K562 (cell line): ENCODE measurements around the gene PTPRG. TPM values are rescaled to one million over a fixed set of nuclear protein-coding genes. Genes with fewer than 3 reads are reported as not detected.
A peak's percentile ranks its signal among the peaks of the same experiment; 100 is the strongest.
"Not testable (repeated sequence)": the region's sequence is repeated elsewhere in the genome, so short reads cannot be mapped to it uniquely, and the experiment has no call there.

ENCODE experiments used
- ATAC-seq: fragments of 200-7000 bp; cut with Tn5 transposase; 3 replicates; pipeline ENCODE4 v1.9.1; 2020; ENCODE audit warnings: moderate library complexity
- BruUV-seq: library from RNA; stranded (reverse); fragments of 400-500 nt; replicated peaks from 2 replicates; lab custom pipeline; 2021; lab: Mats Ljungman, UMichigan
- CTCF ChIA-PET: fragments of 300-600 bp; formaldehyde crosslinking; extraction: SDS; loops from one replicate; lab custom pipeline; 2021; ENCODE audit warnings: low intra/inter-chr PET ratio; lab: Yijun Ruan, JAX
- POLR2A ChIA-PET: fragments of 300-600, 350-650 bp; sonication (Branson Sonifier 250); formaldehyde crosslinking; extraction: SDS; loops from one replicate; lab custom pipeline; 2021; ENCODE audit warnings: antibody characterized with exemption, inconsistent platforms; lab: Yijun Ruan, JAX
- DNase-seq, 4 experiments: peaks; one replicate each; pipeline versions ENCODE4 v3.0.0 to v3.0.0-alpha.2; 2011 to 2018; ENCODE audit warnings: low spot score in 3 of 4, mixed read lengths in 3 of 4; ENCODE audit errors: extremely low read depth in 1 of 4
- FAIRE-seq: peaks from 2 replicates; lab custom pipeline; 2011; peaks lifted over from hg19 to GRCh38; lab: Jason Lieb, UNC
- H2AFZ ChIP-seq: 2 replicates; pipeline ENCODE4 v1.6.0; 2011; ENCODE audit warnings: low read depth, low read length, control low read depth, inconsistent platforms
- H3K27ac ChIP-seq: fragments of 200-600 bp; 3 replicates; pipeline ENCODE4 v1.8.0; 2011; ENCODE audit warnings: low read depth, mild to moderate bottlenecking, control low read depth, inconsistent platforms, low read length, moderate library complexity, mixed read lengths; ENCODE audit errors: extremely low read depth
- H3K27me3 ChIP-seq, 2 experiments: fragments of 300-600 bp in 1 of 2; 2 replicates in 1 of 2; 3 replicates in 1 of 2; pipeline versions ENCODE4 v1.6.0 to v1.8.0; 2011; ENCODE audit warnings: inconsistent platforms in 2 of 2, low read length in 2 of 2, mild to moderate bottlenecking in 1 of 2, mixed read lengths in 1 of 2, moderate library complexity in 1 of 2; ENCODE audit not compliant: control insufficient read depth in 2 of 2, insufficient read depth in 2 of 2
- H3K36me3 ChIP-seq: fragments of 300-600 bp; 3 replicates; pipeline ENCODE4 v1.8.0; 2011; ENCODE audit warnings: mild to moderate bottlenecking, low read length, inconsistent platforms; ENCODE audit not compliant: control insufficient read depth, insufficient read depth
- H3K4me1 ChIP-seq, 2 experiments: fragments of 200-600 bp in 1 of 2; replicated peaks in 1 of 2; 2 replicates in 1 of 2; 3 replicates in 1 of 2; pipeline versions ENCODE4 v1.5.1 to v1.8.0; 2011; ENCODE audit warnings: inconsistent platforms in 2 of 2, low read length in 2 of 2, mild to moderate bottlenecking in 1 of 2, mixed read lengths in 1 of 2, moderate library complexity in 1 of 2; ENCODE audit not compliant: control insufficient read depth in 2 of 2, insufficient read depth in 2 of 2
- H3K4me2 ChIP-seq: 2 replicates; pipeline ENCODE4 v1.6.1; 2011; ENCODE audit warnings: low read length, control low read depth, inconsistent platforms, mixed read lengths; ENCODE audit not compliant: insufficient read depth
- H3K4me3 ChIP-seq: fragments of 200-600 bp; sonication (generic), shearing (Covaris generic); 2 replicates; pipeline ENCODE4 v1.5.1; 2016; ENCODE audit warnings: control low read depth, inconsistent platforms
- H3K79me2 ChIP-seq: fragments of 200-600 bp; 3 replicates; pipeline ENCODE4 v1.8.0; 2011; ENCODE audit warnings: low read length, inconsistent platforms; ENCODE audit not compliant: control insufficient read depth, insufficient read depth
- H3K9ac ChIP-seq, 2 experiments: 2 replicates each; pipeline versions ENCODE4 v1.6.0 to v1.6.1; 2011; ENCODE audit warnings: low read depth in 2 of 2, low read length in 2 of 2, control low read depth in 1 of 2, inconsistent platforms in 1 of 2, mild to moderate bottlenecking in 1 of 2, mixed read lengths in 1 of 2; ENCODE audit not compliant: insufficient read depth in 1 of 2
- H3K9me1 ChIP-seq: one replicate; pipeline ENCODE4 v1.6.0; 2011; ENCODE audit warnings: inconsistent platforms, mild to moderate bottlenecking, low read length, moderate library complexity; ENCODE audit not compliant: control insufficient read depth, insufficient read depth
- H3K9me3 ChIP-seq: replicated peaks from 2 replicates; pipeline ENCODE4 v1.5.1; 2011; ENCODE audit warnings: low read depth, low read length, inconsistent platforms; ENCODE audit not compliant: control insufficient read depth, insufficient read depth
- H4K20me1 ChIP-seq: replicated peaks from 2 replicates; pipeline ENCODE4 v1.6.1; 2011; ENCODE audit warnings: low read length, inconsistent platforms, mixed read lengths; ENCODE audit not compliant: control insufficient read depth, insufficient read depth
- ZBTB11 ChIP-seq, 3 experiments: fragments of 200-800 bp in 1 of 3; fragments of 250-450 bp in 1 of 3; fragments of 450-650 bp in 1 of 3; sonication (Bioruptor Pico) in 1 of 3; sonication (Bioruptor generic) in 1 of 3; formaldehyde crosslinking in 1 of 3; IDR thresholded peaks; 2 replicates each; pipeline versions ENCODE4 v1.6.1 to v1.8.0; 2016 to 2022; ENCODE audit warnings: mild to moderate bottlenecking in 2 of 3, missing genetic modification characterization in 2 of 3, missing compliant biosample characterization in 1 of 3, moderate library complexity in 1 of 3
- WGBS: fragments of 100-300 bp; shearing (Covaris generic); methylation state at CpG from one replicate; pipeline ENCODE4 v1.1.6; 2016; ENCODE audit warnings: low coverage, mixed read lengths; ENCODE audit not compliant: insufficient coverage; ENCODE audit errors: missing lambda C conversion rate; 5-methylcytosine and 5-hydroxymethylcytosine counted together
- in situ Hi-C: fragments of 300-500 bp; cut with MboI; formaldehyde crosslinking; loops from 4 replicates; pipeline ENCODE4 v1.15.0; 2018; ENCODE audit warnings: inconsistent platforms, mixed read lengths
- intact Hi-C: fragments of 100-400 bp; cut with micrococcal nuclease; formaldehyde crosslinking; loops from 2 replicates; pipeline ENCODE4 v1.14.2; 2022
- polyA plus RNA-seq, 8 experiments: library from polyadenylated mRNA; depleted of rRNA in 4 of 8; stranded (reverse) in 5 of 8; unstranded in 3 of 8; fragments of >200 nt; fragmentation: Nextera tagmentation in 2 of 8; fragmentation: Illumina TruSeq in 1 of 8; extraction: Ambion mirVana in 2 of 8; extraction: Trizol in 1 of 8; gene quantifications; 2 replicates each; pipeline versions ENCODE4 v1.2.1 to v1.2.3, GENCODE V29; 2011 to 2014; ENCODE audit warnings: inconsistent platforms in 1 of 8, missing spikeins in 1 of 8
- total RNA-seq, 7 experiments: library from RNA; depleted of rRNA in 6 of 7; stranded (reverse); fragments of >200 nt in 6 of 7; fragmentation: Illumina TruSeq in 2 of 7; extraction: Trizol in 2 of 7; gene quantifications; 2 replicates each; pipeline versions ENCODE4 v1.2.1 to v1.2.3, GENCODE V29; 2011 to 2021; ENCODE audit warnings: low replicate concordance in 1 of 7

PTPRG gene
- total and polyA plus RNA-seq, 9 of the 15 experiments (the other 6 are each of a cell fraction or from before 2014, with no cell fraction given) = 0.16 TPM; not detected in 8

- not testable (repeated sequence) for DNase-seq, H3K4me1 ChIP-seq
- 0 out of 6 replicates have a peak, but pooled peaks of 1 of the 3 experiments have one; percentile 51 for TF ChIP-seq ZBTB11 (CRISPR knock-in tag; IDR thresholded peaks at IDR 0.05)
- TF ChIP-seq, all 486 proteins: peak for 1; not testable (repeated sequence) for 485
- H3K9me1 ChIP-seq, intact Hi-C loops, H3K9ac ChIP-seq, H3K4me2 ChIP-seq, H3K4me3 ChIP-seq, FAIRE-seq, H4K20me1 ChIP-seq, ATAC-seq, BruUV-seq, H3K27ac ChIP-seq, H3K9me3 ChIP-seq, H3K79me2 ChIP-seq, CTCF ChIA-PET, H2AFZ ChIP-seq, H3K36me3 ChIP-seq, H3K27me3 ChIP-seq, in situ Hi-C loops: not testable (repeated sequence)
- WGBS = 0% methylated on average over 5 of the region's 5 CpGs
- POLR2A ChIA-PET = interaction anchor here (0.7 kb wide), 1 partner anchor 792 kb away, joined by 3 read pairs; no protein-coding TSS in a partner anchor
Observed at GRCh38 chr3:61816304-61816703, 254.9 kb downstream of the PTPRG start.
